Measurements from ENCODE around the gene PNMA8A. TPM values are rescaled to one million over a fixed set of nuclear protein-coding genes. Genes with fewer than 3 reads are reported as not detected.

The PNMA8A gene
- total RNA-seq, 6 experiments from 2014 or later = 8.6 to 13.1 (median 9.2) TPM

DNA sequence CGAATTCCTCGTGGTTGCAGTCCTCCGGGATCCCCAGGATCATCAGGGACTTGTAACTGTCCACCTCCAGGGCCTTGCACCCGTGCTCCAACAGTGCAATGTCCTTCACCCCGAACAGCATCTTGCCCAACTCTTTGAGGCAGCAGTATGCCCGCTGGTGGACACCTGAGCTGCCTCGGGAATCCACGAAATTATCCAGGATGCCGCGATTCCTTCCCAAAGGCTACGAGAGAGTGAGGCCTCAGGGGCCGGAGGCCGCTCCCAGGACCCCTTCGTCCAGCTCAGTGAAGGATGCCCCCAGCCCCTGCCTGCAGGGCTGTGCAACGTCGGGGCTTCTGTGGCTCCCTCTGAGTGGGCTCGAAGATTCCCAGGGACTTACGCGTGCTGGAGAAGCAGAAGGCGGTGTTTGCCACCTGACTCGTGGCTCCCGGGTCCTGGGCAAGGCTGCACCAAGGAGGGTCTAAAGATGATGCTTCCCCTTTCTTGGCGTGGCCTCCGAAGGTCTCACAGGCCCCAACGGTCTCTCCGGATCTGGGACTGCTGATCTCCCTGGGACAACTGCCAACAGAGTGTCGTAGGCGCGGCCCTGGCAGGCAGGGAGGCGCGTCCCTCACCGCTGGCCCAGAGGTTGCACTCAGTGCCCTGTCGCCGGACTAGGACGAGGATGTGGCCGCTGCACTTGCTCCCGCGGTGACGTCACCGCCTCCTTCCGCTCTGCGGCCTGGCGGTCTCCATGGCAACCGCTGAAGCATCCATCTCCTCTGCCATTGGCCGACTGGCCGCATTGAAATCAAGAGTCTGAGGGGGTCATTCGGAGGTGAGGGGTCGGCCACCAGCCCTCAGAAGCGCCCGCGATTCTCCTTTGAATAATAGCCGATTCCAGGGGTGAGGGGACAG is 42.9 kb downstream of the PNMA8A start, which contains the start of gene PNMA8C:
TSS of gene PNMA8C (minus strand) at position 698 of the 897 bp plus-strand sequence. CDS start at position 121, 577 bp downstream.
- Mint-ChIP-seq H3K4me1 (ENCODE audit: low read depth) (peaks cover 22% of the 10 kb centered on the region), H3K36me3 (ENCODE audit: low read depth) (no peaks in the 10 kb centered on the region), H3K4me3 (peak within 1 kb of the TSS; percentile 61), H3K9me3 (no peaks in the 10 kb centered on the region), H3K27me3 (ENCODE audit: insufficient read depth) (peaks cover 24% of the 10 kb centered on the region), H3K27ac (no peak within 1 kb of the TSS; the same call in 1 of the 2 replicates)
- DNase-seq = peak; percentile 25
- TF ChIP-seq, protein P1, sequence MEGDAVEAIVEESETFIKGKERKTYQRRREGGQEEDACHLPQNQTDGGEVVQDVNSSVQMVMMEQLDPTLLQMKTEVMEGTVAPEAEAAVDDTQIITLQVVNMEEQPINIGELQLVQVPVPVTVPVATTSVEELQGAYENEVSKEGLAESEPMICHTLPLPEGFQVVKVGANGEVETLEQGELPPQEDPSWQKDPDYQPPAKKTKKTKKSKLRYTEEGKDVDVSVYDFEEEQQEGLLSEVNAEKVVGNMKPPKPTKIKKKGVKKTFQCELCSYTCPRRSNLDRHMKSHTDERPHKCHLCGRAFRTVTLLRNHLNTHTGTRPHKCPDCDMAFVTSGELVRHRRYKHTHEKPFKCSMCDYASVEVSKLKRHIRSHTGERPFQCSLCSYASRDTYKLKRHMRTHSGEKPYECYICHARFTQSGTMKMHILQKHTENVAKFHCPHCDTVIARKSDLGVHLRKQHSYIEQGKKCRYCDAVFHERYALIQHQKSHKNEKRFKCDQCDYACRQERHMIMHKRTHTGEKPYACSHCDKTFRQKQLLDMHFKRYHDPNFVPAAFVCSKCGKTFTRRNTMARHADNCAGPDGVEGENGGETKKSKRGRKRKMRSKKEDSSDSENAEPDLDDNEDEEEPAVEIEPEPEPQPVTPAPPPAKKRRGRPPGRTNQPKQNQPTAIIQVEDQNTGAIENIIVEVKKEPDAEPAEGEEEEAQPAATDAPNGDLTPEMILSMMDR (IDR thresholded peaks at IDR 0.05) = no peak

GRCh38 chr19:46427518-46428045 is 43.8 kb downstream of the PNMA8A start:
- Mint-ChIP-seq H3K27ac (no peak overlapping the region), H3K27me3 (ENCODE audit: insufficient read depth) (peaks cover 24% of the 10 kb centered on the region), H3K4me1 (ENCODE audit: low read depth) (peaks cover 22% of the 10 kb centered on the region), H3K4me3 (no peak overlapping the region), H3K36me3 (ENCODE audit: low read depth) (no peaks in the 10 kb centered on the region), H3K9me3 (no peaks in the 10 kb centered on the region)
- DNase-seq = no peak
- TF ChIP-seq, protein P1 (IDR thresholded peaks at IDR 0.05) = no peak

- peaks cover 22% of the 10 kb centered on the region for H3K4me1 Mint-ChIP-seq (ENCODE audit: low read depth)
- TF ChIP-seq, protein P1 (IDR thresholded peaks at IDR 0.05) = no peak
- H3K27ac Mint-ChIP-seq = peak overlapping the region; percentile 71
- peaks cover 27% of the 10 kb centered on the region for H3K27me3 Mint-ChIP-seq (ENCODE audit: insufficient read depth)
- peak overlapping the region; percentile 88 for H3K4me3 Mint-ChIP-seq
- no peaks in the 10 kb centered on the region for H3K36me3 Mint-ChIP-seq (ENCODE audit: low read depth)
- no peaks in the 10 kb centered on the region for H3K9me3 Mint-ChIP-seq
- DNase-seq = peak; percentile 50
Observed at GRCh38 chr19:46426506-46427162, 44.7 kb downstream of the PNMA8A start.

DNA sequence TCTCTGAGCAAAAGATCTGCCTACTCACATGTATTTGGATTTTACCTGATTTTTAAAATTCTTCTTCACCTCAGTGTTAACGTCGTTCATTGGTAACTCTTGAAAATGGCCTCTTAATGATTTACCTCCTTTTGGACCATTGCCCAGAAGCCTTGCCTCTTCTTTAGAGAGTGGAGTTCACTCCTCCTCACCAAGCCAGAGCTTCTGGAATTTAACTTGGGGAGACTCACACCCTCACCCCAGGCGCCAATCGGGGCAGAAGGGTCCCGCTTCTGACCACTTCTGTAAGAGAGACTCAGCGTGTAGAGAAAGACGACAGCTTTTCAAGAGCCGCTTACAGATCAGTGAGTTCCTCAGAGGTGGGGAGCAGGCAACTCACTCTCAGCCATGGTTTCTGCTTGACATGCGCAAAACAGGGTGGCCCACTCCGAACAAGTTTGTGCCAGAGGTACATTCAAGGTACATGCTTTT is 45.3 kb downstream of the PNMA8A start:
- H3K4me1 Mint-ChIP-seq (ENCODE audit: low read depth) = peaks cover 22% of the 10 kb centered on the region
- H3K27ac Mint-ChIP-seq = peak overlapping the region; percentile 71; the same call in 1 of the 2 replicates
- peaks cover 27% of the 10 kb centered on the region for H3K27me3 Mint-ChIP-seq (ENCODE audit: insufficient read depth)
- H3K4me3 Mint-ChIP-seq = peak overlapping the region; percentile 88
- H3K36me3 Mint-ChIP-seq (ENCODE audit: low read depth) = no peaks in the 10 kb centered on the region
- DNase-seq = no peak
- no peaks in the 10 kb centered on the region for H3K9me3 Mint-ChIP-seq
- TF ChIP-seq, protein P1 (IDR thresholded peaks at IDR 0.05) = no peak

- Mint-ChIP-seq H3K36me3 (ENCODE audit: low read depth) (no peaks in the 10 kb centered on the region), H3K4me1 (ENCODE audit: low read depth) (peaks cover 15% of the 10 kb centered on the region), H3K27ac (no peak overlapping the region), H3K9me3 (no peaks in the 10 kb centered on the region), H3K4me3 (no peak overlapping the region), H3K27me3 (ENCODE audit: insufficient read depth) (peaks cover 30% of the 10 kb centered on the region)
- no peak for DNase-seq
- TF ChIP-seq, protein P1 (IDR thresholded peaks at IDR 0.05) = no peak
Observed at GRCh38 chr19:46423188-46423587, 48.2 kb downstream of the PNMA8A start.
